CD4-positive, alpha-beta T cell (primary cell): ENCODE results near the gene NUDCD3. TPM values are rescaled to one million over a fixed set of nuclear protein-coding genes. Genes with fewer than 3 reads are reported as not detected.

Experiments used
- ATAC-seq: fragments of 200-7000 bp; cut with Tn5 transposase; one replicate; pipeline ENCODE4 v1.10.0; 2022; ENCODE audit warnings: mild to moderate bottlenecking; ENCODE audit not compliant: poor library complexity
- CTCF ChIA-PET: fragments of 350-600 bp; sonication (Branson Sonifier 250); formaldehyde crosslinking; loops from one replicate; lab custom pipeline; 2021; ENCODE audit warnings: antibody characterized with exemption, inconsistent platforms; lab: Charles Lee
- POLR2A ChIA-PET: fragments of 350-600 bp; sonication (Branson Sonifier 250); formaldehyde crosslinking; loops from one replicate; lab custom pipeline; 2021; ENCODE audit warnings: antibody characterized with exemption, inconsistent platforms; lab: Charles Lee
- DNase-seq, 14 experiments: peaks; one replicate each; pipeline ENCODE4 v3.0.0-alpha.2; 2013 to 2020; ENCODE audit warnings: mixed read lengths in 2 of 14
- H3K27ac ChIP-seq, 2 donors: one replicate each; pipeline versions ENCODE4 v1.5.1 to v1.7.0; 2013; ENCODE audit warnings: low read length in 2 of 2, low read depth in 1 of 2, mild to moderate bottlenecking in 1 of 2
- H3K27me3 ChIP-seq, 2 experiments: 1 replicate in 1 of 2; 2 replicates in 1 of 2; pipeline versions ENCODE4 v1.6.1 to v1.7.0; 2013; ENCODE audit warnings: low read length in 2 of 2, control low read depth in 1 of 2, mild to moderate bottlenecking in 1 of 2, moderate library complexity in 1 of 2; ENCODE audit not compliant: insufficient read depth in 2 of 2, control insufficient read depth in 1 of 2
- H3K36me3 ChIP-seq: one replicate; pipeline ENCODE4 v1.6.1; 2013; ENCODE audit warnings: low read length, control low read depth; ENCODE audit not compliant: insufficient read depth
- H3K4me1 ChIP-seq: one replicate; pipeline ENCODE4 v1.6.1; 2013; ENCODE audit warnings: low read length, control low read depth; ENCODE audit not compliant: insufficient read depth
- H3K4me3 ChIP-seq: one replicate; pipeline ENCODE4 v1.5.1; 2013; ENCODE audit warnings: mild to moderate bottlenecking, low read length, moderate library complexity
- H3K9me3 ChIP-seq, 2 experiments: 1 replicate in 1 of 2; 2 replicates in 1 of 2; pipeline versions ENCODE4 v1.6.1 to v1.7.0; 2013; ENCODE audit warnings: low read length in 2 of 2, mild to moderate bottlenecking in 2 of 2, control low read depth in 1 of 2, moderate library complexity in 1 of 2; ENCODE audit not compliant: control insufficient read depth in 1 of 2, insufficient read depth in 1 of 2
- H3K27ac Mint-ChIP-seq: one replicate; pipeline ENCODE4 v1.8.0; 2020; ENCODE audit warnings: mixed read lengths
- H3K27me3 Mint-ChIP-seq: one replicate; pipeline ENCODE4 v1.8.0; 2021; ENCODE audit warnings: mixed read lengths
- H3K36me3 Mint-ChIP-seq: one replicate; pipeline ENCODE4 v1.8.0; 2021; ENCODE audit warnings: low read depth, mixed read lengths
- H3K4me1 Mint-ChIP-seq: one replicate; pipeline ENCODE4 v1.8.0; 2021; ENCODE audit warnings: low read depth, mixed read lengths
- H3K4me3 Mint-ChIP-seq: one replicate; pipeline ENCODE4 v1.8.0; 2020; ENCODE audit warnings: mild to moderate bottlenecking, mixed read lengths
- H3K9me3 Mint-ChIP-seq: one replicate; pipeline ENCODE4 v1.8.0; 2020; ENCODE audit warnings: mixed read lengths
- CTCF ChIP-seq: fragments of 200-600 bp; IDR thresholded peaks from one replicate; pipeline ENCODE4 v1.8.0; 2022; ENCODE audit warnings: antibody characterized with exemption, mild to moderate bottlenecking
- intact Hi-C, 2 experiments: fragments of 100-400 bp; cut with DNase I in 1 of 2; cut with micrococcal nuclease in 1 of 2; formaldehyde crosslinking; loops; one replicate each; pipeline versions ENCODE4 v1.15.1 to v1.9.0; 2023 to 2025; cut with DNase I, micrococcal nuclease
- total RNA-seq, 174 experiments: library from RNA in 2 of 174; stranded (reverse) in 2 of 174; gene quantifications; one replicate each; pipeline ENCODE4 v1.2.3 and lab custom pipeline; 2021 to 2026

Gene NUDCD3
- total RNA-seq, 2 experiments from 2014 or later: 56.6 to 60.6 TPM

GRCh38 chr7:44393238-44394111 is 97.0 kb downstream of the NUDCD3 start:
- POLR2A ChIA-PET: no interaction called here

GRCh38 chr7:44392618-44393010 is 97.8 kb downstream of the NUDCD3 start:
- Mint-ChIP-seq H3K27ac (peak overlapping the region; percentile 14), H3K4me3 (no peak overlapping the region), H3K27me3 (no peaks in the 10 kb centered on the region), H3K4me1 (no peaks in the 10 kb centered on the region), H3K9me3 (no peaks in the 10 kb centered on the region), H3K36me3 (peaks cover 87% of the 10 kb centered on the region)
- ChIA-PET CTCF (no interaction called here), POLR2A (no interaction called here)
- Histone ChIP-seq H3K36me3 (peaks cover 69% of the 10 kb centered on the region), H3K4me1 (no peaks in the 10 kb centered on the region), H3K27ac (no peak overlapping the region), H3K27me3 (no peaks in the 10 kb centered on the region), H3K9me3 (no peaks in the 10 kb centered on the region), H3K4me3 (no peak overlapping the region)
- intact Hi-C loops: no loop called here
- no peak for TF ChIP-seq CTCF
- DNase-seq (no peak), ATAC-seq (no peak)

More at GRCh38 chr7:44393238-44394111, 97.0 kb downstream of the NUDCD3 start:
- Mint-ChIP-seq H3K27ac (peak overlapping the region; percentile 14), H3K4me3 (no peak overlapping the region), H3K27me3 (no peaks in the 10 kb centered on the region), H3K9me3 (no peaks in the 10 kb centered on the region), H3K36me3 (peaks cover 87% of the 10 kb centered on the region), H3K4me1 (no peaks in the 10 kb centered on the region)
- no peaks in the 10 kb centered on the region for H3K27me3 ChIP-seq
- no peak for ATAC-seq
- CTCF ChIA-PET: interaction anchor here (0.5 kb wide), 1 partner anchor 343 kb away, joined by 3 read pairs; no protein-coding TSS in a partner anchor
- no peak overlapping the region for H3K27ac ChIP-seq
- intact Hi-C loops: no loop called here
- no peak for DNase-seq
- H3K4me3 ChIP-seq: no peak overlapping the region
- H3K9me3 ChIP-seq: no peaks in the 10 kb centered on the region
- TF ChIP-seq CTCF: no peak
- H3K4me1 ChIP-seq: no peaks in the 10 kb centered on the region
- peaks cover 68% of the 10 kb centered on the region for H3K36me3 ChIP-seq

GRCh38 chr7:44391746-44392617 is 98.5 kb downstream of the NUDCD3 start:
- H3K27me3 ChIP-seq: no peaks in the 10 kb centered on the region
- TF ChIP-seq CTCF: no peak
- CTCF ChIA-PET: no interaction called here
- Mint-ChIP-seq H3K9me3 (no peaks in the 10 kb centered on the region), H3K36me3 (peaks cover 89% of the 10 kb centered on the region), H3K27ac (no peak overlapping the region), H3K4me1 (no peaks in the 10 kb centered on the region), H3K4me3 (no peak overlapping the region), H3K27me3 (no peaks in the 10 kb centered on the region)
- no peaks in the 10 kb centered on the region for H3K4me1 ChIP-seq
- no peaks in the 10 kb centered on the region for H3K9me3 ChIP-seq
- H3K27ac ChIP-seq: no peak overlapping the region
- POLR2A ChIA-PET: no interaction called here
- no peak for DNase-seq
- ATAC-seq: no peak
- no peak overlapping the region for H3K4me3 ChIP-seq
- intact Hi-C loops: no loop called here
- peaks cover 69% of the 10 kb centered on the region for H3K36me3 ChIP-seq
